ENCODE measurements around the gene ASIC3. TPM values are rescaled to one million over a fixed set of nuclear protein-coding genes. Genes with fewer than 3 reads are reported as not detected.

Gene ASIC3
- total and polyA plus RNA-seq, 10 donors, result 1.1 to 5.0 (median 2.8) TPM

DNA sequence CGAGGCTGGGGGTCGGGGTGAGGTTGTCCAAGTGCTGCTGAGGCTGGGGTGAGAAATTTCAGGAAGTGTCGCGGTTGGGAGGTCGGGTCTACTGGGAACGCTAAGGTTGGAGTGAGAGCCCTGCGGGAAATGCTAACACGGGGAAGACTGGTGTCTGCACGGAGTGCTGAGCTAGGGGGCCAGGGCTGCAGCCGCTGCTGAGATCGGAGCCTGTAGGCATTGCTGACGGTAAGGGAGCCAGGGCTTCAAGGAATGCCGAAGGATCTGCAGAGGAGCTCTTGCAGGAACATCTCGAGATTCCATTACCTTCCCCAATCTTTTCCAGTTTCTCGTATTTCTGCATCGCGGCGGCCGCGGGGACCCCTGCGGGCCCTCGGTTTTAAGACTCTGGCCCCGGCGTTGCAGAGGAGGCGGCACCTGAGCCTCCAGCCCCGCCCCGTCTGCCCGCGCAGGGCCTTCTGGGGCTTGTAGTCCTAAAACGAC is 9.2 kb downstream of the ASIC3 start, which contains the start of gene CDK5:
CDK5 (minus strand) TSS at position 392 of the 483 bp plus-strand sequence; CDS start at position 343, 49 bp downstream.
- peaks cover 0 to 41% (median 2%) of the 10 kb centered on the region in 6 donors for H3K36me3 ChIP-seq
- H3K4me1 ChIP-seq, result peaks cover 15 to 75% (median 55%) of the 10 kb centered on the region in 6 donors
- intact Hi-C loops (cut with DNase I; ENCODE audit: low total_unique reads), result no loop called here
- DNase-seq, result no peak
- H3K27ac ChIP-seq, result peak within 1 kb of the TSS; percentile 87 to 96 (median 92)
- TF ChIP-seq POLR2A (IDR thresholded peaks at IDR 0.05), result no peak
- TF ChIP-seq, protein P1, sequence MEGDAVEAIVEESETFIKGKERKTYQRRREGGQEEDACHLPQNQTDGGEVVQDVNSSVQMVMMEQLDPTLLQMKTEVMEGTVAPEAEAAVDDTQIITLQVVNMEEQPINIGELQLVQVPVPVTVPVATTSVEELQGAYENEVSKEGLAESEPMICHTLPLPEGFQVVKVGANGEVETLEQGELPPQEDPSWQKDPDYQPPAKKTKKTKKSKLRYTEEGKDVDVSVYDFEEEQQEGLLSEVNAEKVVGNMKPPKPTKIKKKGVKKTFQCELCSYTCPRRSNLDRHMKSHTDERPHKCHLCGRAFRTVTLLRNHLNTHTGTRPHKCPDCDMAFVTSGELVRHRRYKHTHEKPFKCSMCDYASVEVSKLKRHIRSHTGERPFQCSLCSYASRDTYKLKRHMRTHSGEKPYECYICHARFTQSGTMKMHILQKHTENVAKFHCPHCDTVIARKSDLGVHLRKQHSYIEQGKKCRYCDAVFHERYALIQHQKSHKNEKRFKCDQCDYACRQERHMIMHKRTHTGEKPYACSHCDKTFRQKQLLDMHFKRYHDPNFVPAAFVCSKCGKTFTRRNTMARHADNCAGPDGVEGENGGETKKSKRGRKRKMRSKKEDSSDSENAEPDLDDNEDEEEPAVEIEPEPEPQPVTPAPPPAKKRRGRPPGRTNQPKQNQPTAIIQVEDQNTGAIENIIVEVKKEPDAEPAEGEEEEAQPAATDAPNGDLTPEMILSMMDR (IDR thresholded peaks at IDR 0.05 in 8 of 11, conservative IDR thresholded peaks at IDR 0.05 in 3 of 11), result no peak
- no peak for TF ChIP-seq POLR2AphosphoS5 (IDR thresholded peaks at IDR 0.05)
- 0 to 1% (median 0%) methylated on average over 27 to 30 of the region's 30 CpGs for WGBS, 5 donors
- peaks cover 0 to 2% (median 0%) of the 10 kb centered on the region in 7 donors for H3K27me3 ChIP-seq (replicated peaks in 1 of 7)
- H3K4me3 ChIP-seq, result peak within 1 kb of the TSS; percentile 67 to 99 (median 87)
- H3K9me3 ChIP-seq, result no peaks in the 10 kb centered on the region

GRCh38 chr7:151057989-151058780 is 9.9 kb downstream of the ASIC3 start:
- intact Hi-C loops (cut with DNase I; ENCODE audit: low total_unique reads), result no loop called here
- Histone ChIP-seq H3K27ac (peak overlapping the region; percentile 87 to 96 (median 92)), H3K36me3 (peaks cover 0 to 42% (median 3%) of the 10 kb centered on the region in 6 donors), H3K4me1 (peaks cover 15 to 75% (median 52%) of the 10 kb centered on the region in 6 donors), H3K4me3 (peak overlapping the region; percentile 67 to 99 (median 87)), H3K9me3 (no peaks in the 10 kb centered on the region), H3K27me3 (replicated peaks in 1 of 7) (no peaks in the 10 kb centered on the region)
- peak; percentile 99 for DNase-seq
- WGBS, 5 donors, result 0 to 3% (median 1%) methylated on average over 30 to 46 of the region's 46 CpGs
- TF ChIP-seq POLR2A (IDR thresholded peaks at IDR 0.05), result peak in 1 of 3 donors; percentile 29
- peak; percentile 93 to 94 (median 93) for TF ChIP-seq POLR2AphosphoS5 (IDR thresholded peaks at IDR 0.05)
- TF ChIP-seq, protein P1 (IDR thresholded peaks at IDR 0.05 in 8 of 11, conservative IDR thresholded peaks at IDR 0.05 in 3 of 11), result peak in 3 of 11 experiments; percentile 7 to 42 (median 27)

DNA sequence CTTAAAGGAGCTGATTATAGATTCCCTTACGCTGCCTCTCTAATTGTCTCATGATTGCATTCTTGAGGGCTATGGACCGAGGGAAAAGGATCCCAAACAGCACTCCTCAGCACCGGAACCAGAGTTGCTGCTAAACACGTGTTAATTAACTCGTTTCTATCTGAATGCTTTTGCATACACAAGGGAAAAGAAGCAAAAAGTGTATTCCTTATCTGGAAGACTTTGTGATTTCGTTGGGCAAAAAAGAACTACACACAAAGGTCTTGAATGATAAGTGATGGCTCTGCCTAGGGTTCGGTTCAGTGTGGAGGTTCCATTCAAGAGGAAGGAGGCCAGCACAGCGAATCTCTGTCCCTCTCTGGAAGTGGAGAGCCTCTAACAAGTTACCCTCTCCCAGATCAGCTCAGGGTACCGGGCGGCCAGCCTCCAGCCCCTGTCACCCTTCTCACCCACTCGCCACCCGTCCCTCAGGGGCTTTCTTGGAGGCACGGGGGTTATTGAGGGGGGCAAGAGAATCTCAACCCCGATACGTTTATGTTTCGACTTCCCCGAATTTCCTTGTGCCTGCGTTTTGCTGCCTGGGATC is 10.5 kb downstream of the ASIC3 start:
- peaks cover 0 to 44% (median 3%) of the 10 kb centered on the region in 6 donors for H3K36me3 ChIP-seq
- intact Hi-C loops (cut with DNase I; ENCODE audit: low total_unique reads), result no loop called here
- DNase-seq, result peak; percentile 88
- H3K9me3 ChIP-seq, result no peaks in the 10 kb centered on the region
- H3K27ac ChIP-seq, result peak overlapping the region; percentile 87 to 96 (median 92)
- 5 to 11% (median 8%) methylated on average over 18 of the region's 18 CpGs for WGBS, 5 donors
- H3K4me3 ChIP-seq, result peak overlapping the region; percentile 67 to 99 (median 87)
- TF ChIP-seq, protein P1 (IDR thresholded peaks at IDR 0.05 in 8 of 11, conservative IDR thresholded peaks at IDR 0.05 in 3 of 11), result no peak
- TF ChIP-seq POLR2A (IDR thresholded peaks at IDR 0.05), result no peak
- no peak for TF ChIP-seq POLR2AphosphoS5 (IDR thresholded peaks at IDR 0.05)
- no peaks in the 10 kb centered on the region for H3K27me3 ChIP-seq (replicated peaks in 1 of 7)
- H3K4me1 ChIP-seq, result peaks cover 15 to 69% (median 49%) of the 10 kb centered on the region in 6 donors
